ENCODE results near the gene PSMA6.
"Not testable (repeated sequence)": the region's sequence is repeated elsewhere in the genome, so short reads cannot be mapped to it uniquely, and the experiment has no call there.

PSMA6 gene

GRCh38 chr14:35331605-35332516, 39.7 kb downstream of the PSMA6 start:
- DNase-seq = no peak

GRCh38 chr14:35332517-35333263, 40.5 kb downstream of the PSMA6 start:
- peak; percentile 17 for DNase-seq

GRCh38 chr14:35333264-35333730, 41.1 kb downstream of the PSMA6 start:
- no peak for DNase-seq

- DNase-seq = no peak
These were observed 41.9 kb downstream of the PSMA6 start for GRCh38 chr14:35333797-35334743.

GRCh38 chr14:35335388-35336092, 43.4 kb downstream of the PSMA6 start:
- DNase-seq = no peak

GRCh38 chr14:35336171-35336493, 44.0 kb downstream of the PSMA6 start:
- DNase-seq = not testable (repeated sequence)

- no peak for DNase-seq
These were observed 44.5 kb downstream of the PSMA6 start for GRCh38 chr14:35336494-35337268.

GRCh38 chr14:35337269-35338255, 45.4 kb downstream of the PSMA6 start:
- DNase-seq = no peak

- DNase-seq = no peak
These were observed 46.7 kb downstream of the PSMA6 start for GRCh38 chr14:35338731-35339405.

- peak; percentile 14 for DNase-seq
These were observed 47.7 kb downstream of the PSMA6 start for GRCh38 chr14:35339761-35340406.

- DNase-seq = no peak
These were observed 48.7 kb downstream of the PSMA6 start for GRCh38 chr14:35340616-35341453.

GRCh38 chr14:35341454-35341750, 49.2 kb downstream of the PSMA6 start:
- DNase-seq = no peak

GRCh38 chr14:35341751-35342488, 49.7 kb downstream of the PSMA6 start:
- DNase-seq = peak; percentile 91

- no peak for DNase-seq
These were observed 50.4 kb downstream of the PSMA6 start for GRCh38 chr14:35342489-35343010.

- no peak for DNase-seq
These were observed 51.5 kb downstream of the PSMA6 start for GRCh38 chr14:35343702-35344101.

- no peak for DNase-seq
These were observed 52.1 kb downstream of the PSMA6 start for GRCh38 chr14:35344107-35344807.
